Right hindlimb (tissue), 1 donor: Measurements from ENCODE around the gene CCDC51.
A peak's percentile ranks its signal among the peaks of the same experiment; 100 is the strongest.

Experiments
- DNase-seq: peaks from one replicate; pipeline ENCODE4 v3.0.0-alpha.2; 2018

Gene CCDC51

GRCh38 chr3:48418140-48418539 lies 21.8 kb downstream of the CCDC51 start:
- DNase-seq, result no peak

GRCh38 chr3:48417529-48418108 lies 22.3 kb downstream of the CCDC51 start:
- no peak for DNase-seq

GRCh38 chr3:48416546-48416945 lies 23.4 kb downstream of the CCDC51 start:
- no peak for DNase-seq

GRCh38 chr3:48416091-48416505 lies 23.8 kb downstream of the CCDC51 start:
- no peak for DNase-seq

GRCh38 chr3:48415251-48415953 lies 24.5 kb downstream of the CCDC51 start:
- DNase-seq, result no peak

- no peak for DNase-seq
These were observed 25.3 kb downstream of the CCDC51 start for GRCh38 chr3:48414376-48415250.

- DNase-seq, result no peak
These were observed 26.3 kb downstream of the CCDC51 start for GRCh38 chr3:48413611-48414010.

GRCh38 chr3:48413086-48413485 lies 26.8 kb downstream of the CCDC51 start:
- DNase-seq, result peak; percentile 16

GRCh38 chr3:48412375-48413001 lies 27.4 kb downstream of the CCDC51 start:
- DNase-seq, result no peak

GRCh38 chr3:48411606-48412374 lies 28.1 kb downstream of the CCDC51 start:
- no peak for DNase-seq

- DNase-seq, result peak; percentile 17
These were observed 28.8 kb downstream of the CCDC51 start for GRCh38 chr3:48411041-48411588.

- peak; percentile 8 for DNase-seq
These were observed 29.5 kb downstream of the CCDC51 start for GRCh38 chr3:48410205-48411040.

- no peak for DNase-seq
These were observed 30.4 kb downstream of the CCDC51 start for GRCh38 chr3:48409291-48410201.

GRCh38 chr3:48408823-48409281 lies 31.1 kb downstream of the CCDC51 start:
- no peak for DNase-seq

- no peak for DNase-seq
These were observed 32.3 kb downstream of the CCDC51 start for GRCh38 chr3:48407542-48408099.

GRCh38 chr3:48406443-48407431 lies 33.2 kb downstream of the CCDC51 start:
- peak; percentile 14 for DNase-seq

- no peak for DNase-seq
These were observed 33.9 kb downstream of the CCDC51 start for GRCh38 chr3:48405971-48406370.

GRCh38 chr3:48405343-48405881 lies 34.5 kb downstream of the CCDC51 start:
- peak; percentile 12 for DNase-seq
